OCI-LY7 (cell line): ENCODE data around the gene SAMMSON.

Source experiments
- CTCF ChIP-seq: fragments of 200-600 bp; sonication (generic); conservative IDR thresholded peaks from 2 replicates; pipeline ENCODE4 v1.5.1; 2014; ENCODE audit warnings: mild to moderate bottlenecking, antibody characterized with exemption, low read length, moderate library complexity, mixed read lengths
- EZH2phosphoT487 ChIP-seq: fragments of 200-600 bp; sonication (generic); IDR thresholded peaks from 2 replicates; pipeline ENCODE4 v1.6.1; 2018; ENCODE audit warnings: low read depth, borderline replicate concordance, mild to moderate bottlenecking, mixed run types, antibody characterized with exemption, low read length, moderate library complexity, mixed read lengths

GRCh38 chr3:69972672-69973071 is 26.9 kb upstream of the SAMMSON start:
- TF ChIP-seq CTCF (no peak), EZH2phosphoT487 (no peak)
